Thyroid gland (tissue), 4 donors: ENCODE data around the gene LTV1.
"Not testable (repeated sequence)": the region's sequence is repeated elsewhere in the genome, so short reads cannot be mapped to it uniquely, and the experiment has no call there.

Experiments
- CTCF ChIP-seq, 6 experiments: fragments of 200-600 bp in 3 of 6; fragments of 450-650 bp in 3 of 6; sonication (generic) in 3 of 6; IDR thresholded peaks; one replicate each; pipeline ENCODE4 v1.5.1; 2016 to 2019; ENCODE audit warnings: antibody characterized with exemption in 6 of 6, mild to moderate bottlenecking in 2 of 6, inconsistent platforms in 1 of 6, moderate library complexity in 1 of 6
- POLR2A ChIP-seq, 2 donors: fragments of 450-650 bp; IDR thresholded peaks; one replicate each; pipeline ENCODE4 v1.6.1; 2017; ENCODE audit warnings: antibody characterized with exemption in 2 of 2, mild to moderate bottlenecking in 2 of 2, moderate library complexity in 1 of 2

- not testable (repeated sequence) for TF ChIP-seq CTCF, POLR2A (IDR thresholded peaks at IDR 0.05)
Observed at GRCh38 chr6:143798487-143798886, 44.7 kb upstream of the LTV1 start.
